H9 (cell line): ENCODE measurements around the gene TENM4. TPM values are rescaled to one million over a fixed set of nuclear protein-coding genes. Genes with fewer than 3 reads are reported as not detected.

ENCODE experiments used
- DNase-seq: peaks from one replicate; pipeline ENCODE4 v3.0.0-alpha.2; 2017
- H2AFZ ChIP-seq: one replicate; pipeline ENCODE4 v1.6.1; 2013; ENCODE audit warnings: mild to moderate bottlenecking, low read length, control low read depth, moderate library complexity
- H2AK5ac ChIP-seq: 2 replicates; pipeline ENCODE4 v1.6.1; 2013; ENCODE audit warnings: low read length, control low read depth, mixed read lengths; ENCODE audit not compliant: insufficient read length
- H2BK120ac ChIP-seq: one replicate; pipeline ENCODE4 v1.6.1; 2013; ENCODE audit warnings: low read depth, mild to moderate bottlenecking, low read length, control low read depth, inconsistent platforms; ENCODE audit not compliant: poor library complexity, severe bottlenecking
- H2BK12ac ChIP-seq: 2 replicates; pipeline ENCODE4 v1.6.1; 2013; ENCODE audit warnings: low read length, control low read depth, mixed read lengths, low read depth; ENCODE audit not compliant: insufficient read length
- H2BK15ac ChIP-seq: 2 replicates; pipeline ENCODE4 v1.6.1; 2013; ENCODE audit warnings: low read depth, low read length, control low read depth
- H2BK20ac ChIP-seq: one replicate; pipeline ENCODE4 v1.6.1; 2013; ENCODE audit warnings: low read depth, mild to moderate bottlenecking, low read length, control low read depth, inconsistent platforms; ENCODE audit not compliant: poor library complexity, severe bottlenecking
- H2BK5ac ChIP-seq: 2 replicates; pipeline ENCODE4 v1.6.1; 2013; ENCODE audit warnings: low read length, control low read depth, mixed read lengths; ENCODE audit not compliant: insufficient read length
- H3K14ac ChIP-seq: 2 replicates; pipeline ENCODE4 v1.6.1; 2013; ENCODE audit warnings: low read length, control low read depth; ENCODE audit not compliant: insufficient read depth
- H3K18ac ChIP-seq: 2 replicates; pipeline ENCODE4 v1.6.1; 2013; ENCODE audit warnings: low read depth, mild to moderate bottlenecking, mixed read lengths, low read length, control low read depth; ENCODE audit not compliant: insufficient read length
- H3K23ac ChIP-seq: 2 replicates; pipeline ENCODE4 v1.6.1; 2013; ENCODE audit warnings: low read length, control low read depth, mixed read lengths, low read depth; ENCODE audit not compliant: insufficient read length
- H3K23me2 ChIP-seq: 2 replicates; pipeline ENCODE4 v1.6.1; 2013; ENCODE audit warnings: low read depth, mild to moderate bottlenecking, mixed read lengths, low read length, control low read depth; ENCODE audit not compliant: insufficient read length, poor library complexity, severe bottlenecking
- H3K27ac ChIP-seq: 2 replicates; pipeline ENCODE4 v1.5.1; 2013; ENCODE audit warnings: low read length, control low read depth, mixed read lengths, low read depth; ENCODE audit not compliant: insufficient read length
- H3K27me3 ChIP-seq: 2 replicates; pipeline ENCODE4 v1.6.1; 2013; ENCODE audit warnings: low read length, control low read depth, inconsistent platforms; ENCODE audit not compliant: insufficient read depth
- H3K4ac ChIP-seq: 2 replicates; pipeline ENCODE4 v1.6.1; 2013; ENCODE audit warnings: low read depth, mild to moderate bottlenecking, control low read depth, inconsistent platforms, low read length, moderate library complexity
- H3K4me1 ChIP-seq: 2 replicates; pipeline ENCODE4 v1.6.1; 2013; ENCODE audit warnings: low read length, control low read depth, inconsistent platforms; ENCODE audit not compliant: insufficient read depth
- H3K4me2 ChIP-seq: 2 replicates; pipeline ENCODE4 v1.6.1; 2013; ENCODE audit warnings: low read length, control low read depth, mixed read lengths; ENCODE audit not compliant: insufficient read length, insufficient read depth
- H3K56ac ChIP-seq: 2 replicates; pipeline ENCODE4 v1.6.1; 2013; ENCODE audit warnings: low read depth, mild to moderate bottlenecking, mixed read lengths, low read length, control low read depth; ENCODE audit not compliant: insufficient read length
- H3K79me1 ChIP-seq: 2 replicates; pipeline ENCODE4 v1.6.1; 2013; ENCODE audit warnings: low read depth, mild to moderate bottlenecking, moderate library complexity, low read length, control low read depth, inconsistent platforms; ENCODE audit not compliant: insufficient read depth, poor library complexity, severe bottlenecking
- H3K79me2 ChIP-seq: 2 replicates; pipeline ENCODE4 v1.6.1; 2013; ENCODE audit warnings: low read length, control low read depth, inconsistent platforms; ENCODE audit not compliant: insufficient read depth
- H3K9ac ChIP-seq: 2 replicates; pipeline ENCODE4 v1.6.1; 2013; ENCODE audit warnings: low read length, control low read depth, mixed read lengths; ENCODE audit not compliant: insufficient read length; ENCODE audit errors: extremely low read depth
- H3K9me3 ChIP-seq: one replicate; pipeline ENCODE4 v1.6.1; 2013; ENCODE audit warnings: low read depth, low read length, inconsistent platforms; ENCODE audit not compliant: control insufficient read depth
- H3T11ph ChIP-seq: one replicate; pipeline ENCODE4 v1.6.1; 2013; ENCODE audit warnings: mild to moderate bottlenecking, low read length, control low read depth, inconsistent platforms
- H4K20me1 ChIP-seq: one replicate; pipeline ENCODE4 v1.6.1; 2013; ENCODE audit not compliant: control insufficient read depth, insufficient read length, insufficient read depth
- H4K5ac ChIP-seq: 2 replicates; pipeline ENCODE4 v1.6.1; 2013; ENCODE audit warnings: low read depth, mild to moderate bottlenecking, mixed read lengths, low read length, control low read depth; ENCODE audit not compliant: insufficient read length
- H4K8ac ChIP-seq: replicated peaks from 2 replicates; pipeline ENCODE4 v1.6.1; 2013; ENCODE audit warnings: low read length, control low read depth, mixed read lengths, low read depth; ENCODE audit not compliant: insufficient read length
- H4K91ac ChIP-seq: 2 replicates; pipeline ENCODE4 v1.6.1; 2013; ENCODE audit warnings: low read depth, mild to moderate bottlenecking, moderate library complexity, mixed read lengths, low read length, control low read depth; ENCODE audit not compliant: insufficient read length
- H3K27ac Mint-ChIP-seq, 3 experiments: 2 replicates in 2 of 3; 3 replicates in 1 of 3; pipeline ENCODE4 v1.8.0; 2020 to 2021; ENCODE audit warnings: mixed read lengths in 3 of 3, mild to moderate bottlenecking in 1 of 3, moderate library complexity in 1 of 3
- H3K27me3 Mint-ChIP-seq: 2 replicates; pipeline ENCODE4 v1.8.0; 2021; ENCODE audit warnings: low read depth, mild to moderate bottlenecking, moderate library complexity, mixed read lengths
- H3K36me3 Mint-ChIP-seq, 3 experiments: 2 replicates in 2 of 3; 3 replicates in 1 of 3; pipeline ENCODE4 v1.8.0; 2020 to 2021; ENCODE audit warnings: low read depth in 3 of 3, mixed read lengths in 3 of 3; ENCODE audit not compliant: insufficient read depth in 1 of 3
- H3K4me1 Mint-ChIP-seq, 2 experiments: 2 replicates each; pipeline ENCODE4 v1.8.0; 2020; ENCODE audit warnings: mixed read lengths in 2 of 2
- H3K4me3 Mint-ChIP-seq, 2 experiments: 2 replicates in 1 of 2; 3 replicates in 1 of 2; pipeline ENCODE4 v1.8.0; 2020 to 2021; ENCODE audit warnings: mild to moderate bottlenecking in 2 of 2, mixed read lengths in 2 of 2, moderate library complexity in 1 of 2
- H3K9me3 Mint-ChIP-seq, 2 experiments: 2 replicates in 1 of 2; 3 replicates in 1 of 2; pipeline ENCODE4 v1.8.0; 2020; ENCODE audit warnings: mild to moderate bottlenecking in 2 of 2, mixed read lengths in 2 of 2, moderate library complexity in 1 of 2
- WGBS: extraction: QIAGEN DNeasy Blood & Tissue Kit; methylation state at CpG from one replicate; pipeline ENCODE4 v1.1.7; 2013; ENCODE audit warnings: missing lambda C conversion rate, low lambda C conversion rate, mixed read lengths; ENCODE audit not compliant: insufficient read length; ENCODE audit errors: extremely low coverage; 5-methylcytosine and 5-hydroxymethylcytosine counted together
- total RNA-seq: library from RNA; stranded (reverse); gene quantifications from 2 replicates; pipeline ENCODE4 v1.2.1, GENCODE V29; 2021
- TF ChIP-seq, protein P1 (sequence below): fragments of 200-600 bp; sonication (generic); conservative IDR thresholded peaks from 3 replicates; pipeline ENCODE4 v1.8.0; 2021; ENCODE audit warnings: antibody characterized with exemption, mild to moderate bottlenecking

Gene TENM4
- total RNA-seq, 1 experiment from 2014 or later = 4.6 TPM

DNA sequence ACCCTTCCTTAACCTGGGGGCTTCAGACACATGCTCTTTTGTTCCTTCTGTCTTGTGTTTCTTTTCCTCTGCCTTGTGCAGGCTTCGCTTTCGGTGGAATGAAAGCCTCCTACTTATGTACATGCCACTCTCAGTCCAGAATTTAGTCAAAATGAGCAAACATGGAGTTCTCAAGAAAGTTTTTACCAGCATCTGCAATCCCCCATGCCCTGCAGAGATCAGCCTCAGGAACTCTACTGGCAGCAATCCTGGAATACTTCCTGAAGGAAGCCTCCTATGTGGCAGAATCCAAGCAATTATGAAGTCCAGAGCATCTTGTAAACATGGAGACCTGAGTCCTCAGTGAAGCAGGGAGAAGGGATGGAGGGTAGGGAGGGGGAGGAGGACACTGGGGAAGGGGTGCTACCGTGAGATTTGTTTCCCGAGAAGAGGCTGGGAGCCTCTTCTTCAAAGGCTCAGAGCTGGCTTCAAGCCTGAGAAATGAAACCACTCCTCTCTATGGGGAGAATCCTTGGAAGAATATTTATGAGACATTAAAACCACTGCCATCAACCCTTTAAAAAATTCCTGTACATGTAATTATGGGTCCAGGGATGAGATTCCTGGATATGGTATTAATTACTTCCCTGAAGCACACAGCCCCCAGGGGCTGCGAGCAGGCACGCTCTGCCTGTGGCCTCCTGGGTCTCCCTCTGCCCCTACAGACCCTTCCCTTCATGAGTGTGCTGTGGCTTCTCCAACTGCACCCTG is 58.4 kb downstream of the TENM4 start:
- H2BK120ac ChIP-seq = no peak overlapping the region
- Mint-ChIP-seq H3K27ac (no peak overlapping the region), H3K4me1 (peaks cover 11 to 23% of the 10 kb centered on the region in 2 experiments), H3K27me3 (peaks cover 2% of the 10 kb centered on the region), H3K9me3 (no peaks in the 10 kb centered on the region), H3K36me3 (no peaks in the 10 kb centered on the region), H3K4me3 (no peak overlapping the region)
- no peak overlapping the region for H3T11ph ChIP-seq
- H2BK20ac ChIP-seq = no peak overlapping the region
- no CpG with 5 or more reads among the region's 6 CpGs for WGBS
- no peak overlapping the region for H2AFZ ChIP-seq
- no peaks in the 10 kb centered on the region for H3K27me3 ChIP-seq
- H3K9ac ChIP-seq = no peak overlapping the region
- H3K4me1 ChIP-seq = no peaks in the 10 kb centered on the region
- H3K23ac ChIP-seq = no peak overlapping the region
- H4K91ac ChIP-seq = no peak overlapping the region
- no peak overlapping the region for H3K27ac ChIP-seq
- no peaks in the 10 kb centered on the region for H3K9me3 ChIP-seq
- no peak for DNase-seq
- H4K8ac ChIP-seq = no peak overlapping the region
- no peak overlapping the region for H2BK15ac ChIP-seq
- H3K4me2 ChIP-seq = no peak overlapping the region
- H3K56ac ChIP-seq = no peak overlapping the region
- no peaks in the 10 kb centered on the region for H3K79me2 ChIP-seq
- H2BK5ac ChIP-seq = no peak overlapping the region
- H3K23me2 ChIP-seq = no peaks in the 10 kb centered on the region
- no peak overlapping the region for H3K14ac ChIP-seq
- no peak overlapping the region for H4K5ac ChIP-seq
- TF ChIP-seq, protein P1, sequence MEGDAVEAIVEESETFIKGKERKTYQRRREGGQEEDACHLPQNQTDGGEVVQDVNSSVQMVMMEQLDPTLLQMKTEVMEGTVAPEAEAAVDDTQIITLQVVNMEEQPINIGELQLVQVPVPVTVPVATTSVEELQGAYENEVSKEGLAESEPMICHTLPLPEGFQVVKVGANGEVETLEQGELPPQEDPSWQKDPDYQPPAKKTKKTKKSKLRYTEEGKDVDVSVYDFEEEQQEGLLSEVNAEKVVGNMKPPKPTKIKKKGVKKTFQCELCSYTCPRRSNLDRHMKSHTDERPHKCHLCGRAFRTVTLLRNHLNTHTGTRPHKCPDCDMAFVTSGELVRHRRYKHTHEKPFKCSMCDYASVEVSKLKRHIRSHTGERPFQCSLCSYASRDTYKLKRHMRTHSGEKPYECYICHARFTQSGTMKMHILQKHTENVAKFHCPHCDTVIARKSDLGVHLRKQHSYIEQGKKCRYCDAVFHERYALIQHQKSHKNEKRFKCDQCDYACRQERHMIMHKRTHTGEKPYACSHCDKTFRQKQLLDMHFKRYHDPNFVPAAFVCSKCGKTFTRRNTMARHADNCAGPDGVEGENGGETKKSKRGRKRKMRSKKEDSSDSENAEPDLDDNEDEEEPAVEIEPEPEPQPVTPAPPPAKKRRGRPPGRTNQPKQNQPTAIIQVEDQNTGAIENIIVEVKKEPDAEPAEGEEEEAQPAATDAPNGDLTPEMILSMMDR = no peak
- H2BK12ac ChIP-seq = no peak overlapping the region
- H3K18ac ChIP-seq = no peak overlapping the region
- no peak overlapping the region for H2AK5ac ChIP-seq
- no peaks in the 10 kb centered on the region for H4K20me1 ChIP-seq
- H3K4ac ChIP-seq = no peak overlapping the region
- H3K79me1 ChIP-seq = no peaks in the 10 kb centered on the region
